Mesenchymal stem cell (in vitro differentiated cells and primary cell): ENCODE data around the gene MDM2.
"Not testable (repeated sequence)": the region's sequence is repeated elsewhere in the genome, so short reads cannot be mapped to it uniquely, and the experiment has no call there.

Source experiments
- DNase-seq: peaks from one replicate; pipeline ENCODE4 v3.0.0-alpha.2; 2013
- H2AFZ ChIP-seq: one replicate; pipeline ENCODE4 v1.6.1; 2013; ENCODE audit warnings: low read depth, mild to moderate bottlenecking, control low read depth, inconsistent platforms, low read length, moderate library complexity
- H2AK5ac ChIP-seq: 2 replicates; pipeline ENCODE4 v1.6.1; 2013; ENCODE audit warnings: low read length, moderate library complexity, mild to moderate bottlenecking, inconsistent platforms; ENCODE audit not compliant: severe bottlenecking
- H2BK120ac ChIP-seq: one replicate; pipeline ENCODE4 v1.6.1; 2013; ENCODE audit warnings: low read depth, mild to moderate bottlenecking, inconsistent platforms, low read length, moderate library complexity
- H2BK12ac ChIP-seq, 2 experiments: one replicate each; pipeline ENCODE4 v1.6.1; 2013; ENCODE audit warnings: inconsistent platforms in 2 of 2, low read length in 2 of 2, mild to moderate bottlenecking in 2 of 2, moderate library complexity in 2 of 2, control low read depth in 1 of 2
- H2BK15ac ChIP-seq: one replicate; pipeline ENCODE4 v1.6.1; 2013; ENCODE audit warnings: mild to moderate bottlenecking, low read depth, inconsistent platforms; ENCODE audit not compliant: poor library complexity, severe bottlenecking
- H2BK5ac ChIP-seq: 2 replicates; pipeline ENCODE4 v1.6.1; 2013; ENCODE audit warnings: low read depth, mild to moderate bottlenecking, low read length, control low read depth, inconsistent platforms; ENCODE audit not compliant: poor library complexity, severe bottlenecking
- H3K14ac ChIP-seq, 2 experiments: one replicate each; pipeline ENCODE4 v1.6.1; 2013; ENCODE audit warnings: inconsistent platforms in 2 of 2, low read length in 2 of 2, control low read depth in 1 of 2, mild to moderate bottlenecking in 1 of 2, moderate library complexity in 1 of 2
- H3K18ac ChIP-seq, 2 experiments: one replicate each; pipeline ENCODE4 v1.6.1; 2013; ENCODE audit warnings: inconsistent platforms in 2 of 2, low read length in 2 of 2, control low read depth in 1 of 2, low read depth in 1 of 2, mild to moderate bottlenecking in 1 of 2
- H3K23ac ChIP-seq, 2 experiments: one replicate each; pipeline ENCODE4 v1.6.1; 2013; ENCODE audit warnings: inconsistent platforms in 2 of 2, low read length in 2 of 2, mild to moderate bottlenecking in 2 of 2, moderate library complexity in 2 of 2, control low read depth in 1 of 2
- H3K27ac ChIP-seq: 2 replicates; pipeline ENCODE4 v1.5.1; 2013; ENCODE audit warnings: mild to moderate bottlenecking, moderate library complexity, low read length, control low read depth, inconsistent platforms; ENCODE audit not compliant: poor library complexity, severe bottlenecking
- H3K27me3 ChIP-seq, 2 experiments: 2 replicates each; pipeline versions ENCODE4 v1.6.1 to v1.7.0; 2013; ENCODE audit warnings: low read length in 2 of 2, mild to moderate bottlenecking in 2 of 2, moderate library complexity in 2 of 2, control low read depth in 1 of 2, inconsistent platforms in 1 of 2; ENCODE audit not compliant: control insufficient read depth in 1 of 2, insufficient read depth in 1 of 2
- H3K36me3 ChIP-seq, 2 experiments: 2 replicates each; pipeline versions ENCODE4 v1.6.1 to v1.7.0; 2013; ENCODE audit warnings: low read length in 2 of 2, control low read depth in 1 of 2, inconsistent platforms in 1 of 2, low read depth in 1 of 2, mild to moderate bottlenecking in 1 of 2; ENCODE audit not compliant: insufficient read depth in 2 of 2, control insufficient read depth in 1 of 2
- H3K4ac ChIP-seq, 2 experiments: one replicate each; pipeline ENCODE4 v1.6.1; 2013; ENCODE audit warnings: inconsistent platforms in 2 of 2, low read length in 2 of 2, mild to moderate bottlenecking in 2 of 2, moderate library complexity in 2 of 2, control low read depth in 1 of 2, low read depth in 1 of 2
- H3K4me1 ChIP-seq: 2 replicates; pipeline ENCODE4 v1.6.1; 2013; ENCODE audit warnings: low read depth, low read length, control low read depth; ENCODE audit not compliant: control insufficient read depth, insufficient read depth
- H3K4me2 ChIP-seq: 2 replicates; pipeline ENCODE4 v1.6.1; 2013; ENCODE audit warnings: low read length, mild to moderate bottlenecking, inconsistent platforms; ENCODE audit not compliant: poor library complexity, severe bottlenecking
- H3K4me3 ChIP-seq, 2 experiments: 2 replicates each; pipeline versions ENCODE4 v1.5.1 to v1.7.0; 2013; ENCODE audit warnings: low read length in 2 of 2, mild to moderate bottlenecking in 2 of 2, control low read depth in 1 of 2, low read depth in 1 of 2; ENCODE audit not compliant: insufficient read depth in 1 of 2
- H3K79me1 ChIP-seq: replicated peaks from 2 replicates; pipeline ENCODE4 v1.6.1; 2013; ENCODE audit warnings: mild to moderate bottlenecking, control low read depth, low read length, inconsistent platforms; ENCODE audit not compliant: poor library complexity, severe bottlenecking
- H3K9ac ChIP-seq: 2 replicates; pipeline ENCODE4 v1.7.0; 2013; ENCODE audit warnings: mild to moderate bottlenecking, low read length, moderate library complexity
- H3K9me3 ChIP-seq: 2 replicates; pipeline ENCODE4 v1.7.0; 2013; ENCODE audit warnings: mild to moderate bottlenecking, low read length; ENCODE audit not compliant: control insufficient read depth
- H4K8ac ChIP-seq: one replicate; pipeline ENCODE4 v1.6.1; 2013; ENCODE audit warnings: inconsistent platforms, mild to moderate bottlenecking, low read length, moderate library complexity
- H4K91ac ChIP-seq: one replicate; pipeline ENCODE4 v1.6.1; 2013; ENCODE audit warnings: mild to moderate bottlenecking, low read length, inconsistent platforms
- WGBS: methylation state at CpG from one replicate; pipeline ENCODE4 v1.1.7; 2013; ENCODE audit warnings: mixed read lengths; 5-methylcytosine and 5-hydroxymethylcytosine counted together

The MDM2 gene

GRCh38 chr12:68861890-68862289 is 53.9 kb downstream of the MDM2 start:
- H2BK120ac ChIP-seq = no peak overlapping the region
- H3K23ac ChIP-seq = no peak overlapping the region
- H3K14ac ChIP-seq = no peak overlapping the region
- H3K27me3 ChIP-seq = no peaks in the 10 kb centered on the region
- no peak overlapping the region for H2AFZ ChIP-seq
- no peak overlapping the region for H3K18ac ChIP-seq
- no peak overlapping the region for H2BK5ac ChIP-seq
- H3K4me2 ChIP-seq = no peak overlapping the region
- 100% methylated on average over 3 of the region's 3 CpGs for WGBS
- no peak overlapping the region for H2AK5ac ChIP-seq
- no peak overlapping the region for H3K27ac ChIP-seq
- H2BK12ac ChIP-seq = no peak overlapping the region
- no peak overlapping the region for H4K8ac ChIP-seq
- H4K91ac ChIP-seq = no peak overlapping the region
- no peak overlapping the region for H3K4ac ChIP-seq
- DNase-seq = no peak
- H3K4me3 ChIP-seq = no peak overlapping the region
- H3K79me1 ChIP-seq = no peaks in the 10 kb centered on the region
- no peaks in the 10 kb centered on the region for H3K4me1 ChIP-seq
- no peak overlapping the region for H2BK15ac ChIP-seq
- H3K9ac ChIP-seq = no peak overlapping the region
- H3K9me3 ChIP-seq = no peaks in the 10 kb centered on the region
- H3K36me3 ChIP-seq = no peaks in the 10 kb centered on the region

GRCh38 chr12:68863109-68863770 is 55.3 kb downstream of the MDM2 start:
- Histone ChIP-seq H2BK120ac (no peak overlapping the region), H3K4ac (no peak overlapping the region), H2AFZ (no peak overlapping the region), H2BK5ac (no peak overlapping the region), H3K27me3 (no peaks in the 10 kb centered on the region), H3K18ac (no peak overlapping the region), H2BK12ac (no peak overlapping the region), H2BK15ac (no peak overlapping the region), H3K79me1 (no peaks in the 10 kb centered on the region), H3K14ac (no peak overlapping the region), H3K23ac (no peak overlapping the region), H4K8ac (no peak overlapping the region), H3K9me3 (no peaks in the 10 kb centered on the region), H3K4me1 (no peaks in the 10 kb centered on the region), H3K36me3 (no peaks in the 10 kb centered on the region), H4K91ac (no peak overlapping the region), H2AK5ac (no peak overlapping the region), H3K4me2 (no peak overlapping the region), H3K27ac (no peak overlapping the region), H3K4me3 (no peak overlapping the region), H3K9ac (peak overlapping the region; percentile 38)
- no peak for DNase-seq
- 83% methylated on average over 7 of the region's 7 CpGs for WGBS

- H2BK15ac ChIP-seq, H4K8ac ChIP-seq, H3K4me3 ChIP-seq, H2BK12ac ChIP-seq, H2BK120ac ChIP-seq, H3K4me2 ChIP-seq, H3K4me1 ChIP-seq, H2BK5ac ChIP-seq, H3K27ac ChIP-seq, H2AFZ ChIP-seq, H3K27me3 ChIP-seq, H3K23ac ChIP-seq, H3K9me3 ChIP-seq, H3K36me3 ChIP-seq, H3K18ac ChIP-seq, H3K14ac ChIP-seq, H4K91ac ChIP-seq, H3K4ac ChIP-seq, H2AK5ac ChIP-seq, H3K79me1 ChIP-seq: not testable (repeated sequence)
- WGBS = 84% methylated on average over 5 of the region's 8 CpGs
- peak; percentile 42 for DNase-seq
- peak overlapping the region; percentile 38 for H3K9ac ChIP-seq
Observed at GRCh38 chr12:68863886-68864454, 56.0 kb downstream of the MDM2 start.

GRCh38 chr12:68864604-68865003 is 56.6 kb downstream of the MDM2 start:
- no peak overlapping the region for H3K27ac ChIP-seq
- no peak for DNase-seq
- no peak overlapping the region for H3K4me3 ChIP-seq
- H2BK12ac ChIP-seq = no peak overlapping the region
- no peak overlapping the region for H3K4ac ChIP-seq
- H3K9ac ChIP-seq = no peak overlapping the region
- no peak overlapping the region for H2BK5ac ChIP-seq
- no peaks in the 10 kb centered on the region for H3K4me1 ChIP-seq
- H3K9me3 ChIP-seq = no peaks in the 10 kb centered on the region
- H3K14ac ChIP-seq = no peak overlapping the region
- H3K4me2 ChIP-seq = no peak overlapping the region
- no peaks in the 10 kb centered on the region for H3K79me1 ChIP-seq
- no peak overlapping the region for H3K18ac ChIP-seq
- H2BK120ac ChIP-seq = no peak overlapping the region
- H4K91ac ChIP-seq = no peak overlapping the region
- H2BK15ac ChIP-seq = no peak overlapping the region
- H2AFZ ChIP-seq = no peak overlapping the region
- H3K23ac ChIP-seq = no peak overlapping the region
- 95% methylated on average over 3 of the region's 3 CpGs for WGBS
- H3K36me3 ChIP-seq = peaks cover 0 to 6% of the 10 kb centered on the region in 2 experiments
- no peaks in the 10 kb centered on the region for H3K27me3 ChIP-seq
- no peak overlapping the region for H4K8ac ChIP-seq
- no peak overlapping the region for H2AK5ac ChIP-seq
